GM19324 (cell line): ENCODE data around the gene ALG12.

ENCODE experiments used
- ATAC-seq: cut with Tn5 transposase; IDR thresholded peaks from one replicate; pipeline ENCODE4 v1.9.1; 2021; ENCODE audit warnings: mild to moderate bottlenecking, moderate library complexity; ENCODE audit not compliant: unreplicated experiment, low FRiP score

Gene ALG12

DNA sequence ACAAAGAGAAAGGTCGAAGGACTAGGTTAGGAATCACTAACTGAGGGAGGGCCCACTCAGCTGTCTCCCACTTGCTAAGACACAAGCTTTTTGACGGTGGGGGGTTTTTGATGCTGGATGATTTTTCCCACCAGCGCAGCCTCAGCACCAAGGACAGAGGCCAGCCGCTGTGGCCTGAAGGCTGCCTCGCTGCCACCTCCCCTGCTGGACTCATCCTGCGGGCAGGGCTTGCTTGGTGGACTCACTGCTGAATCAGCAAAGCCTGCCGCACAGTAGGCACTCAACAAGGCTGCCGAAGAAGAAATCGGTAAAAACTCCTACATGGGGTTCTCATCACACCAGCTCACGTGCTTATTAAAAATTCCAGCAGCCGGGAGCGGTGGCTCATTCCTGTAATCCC is 2.6 kb downstream of the ALG12 start:
- no peak for ATAC-seq

DNA sequence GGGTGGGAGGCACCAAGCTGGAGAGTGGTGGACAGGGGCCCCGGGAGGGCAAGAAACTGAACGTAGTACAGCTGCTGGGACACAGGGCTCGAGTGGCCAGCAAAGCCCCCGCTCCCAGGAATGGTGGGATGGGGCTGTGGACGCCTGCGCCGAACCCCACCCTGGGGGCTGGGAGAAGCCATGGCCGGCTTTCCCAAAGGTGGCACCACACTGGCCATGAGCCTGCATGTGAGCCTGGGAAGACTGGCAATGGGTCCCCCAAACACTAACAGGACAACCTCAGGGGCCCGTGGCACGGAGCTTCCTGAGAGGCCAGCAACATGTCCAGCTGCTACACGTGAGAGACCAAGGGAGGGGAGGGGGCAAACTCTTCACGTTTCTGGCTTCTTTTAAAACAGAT is 4.0 kb downstream of the ALG12 start:
- ATAC-seq, result no peak

DNA sequence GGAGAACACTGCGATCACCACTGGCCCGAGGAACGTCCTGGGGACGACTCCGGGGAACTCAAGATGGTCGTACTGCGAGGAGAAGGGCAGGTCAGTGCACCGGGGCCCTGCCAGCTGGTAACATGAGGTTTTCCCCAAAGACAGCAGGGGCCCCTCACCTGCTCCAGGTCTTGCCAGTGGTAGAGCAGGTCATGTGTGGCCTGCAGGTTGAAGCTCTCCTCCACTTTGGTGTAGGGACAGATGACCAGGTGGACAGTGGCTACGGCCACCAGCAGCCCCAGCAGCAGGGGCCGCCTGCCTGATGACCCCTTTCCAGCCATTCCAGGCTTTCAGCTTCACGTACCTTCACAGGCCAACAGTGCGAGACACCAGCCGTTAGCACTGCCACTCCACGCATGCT is 4.8 kb downstream of the ALG12 start:
- no peak for ATAC-seq

DNA sequence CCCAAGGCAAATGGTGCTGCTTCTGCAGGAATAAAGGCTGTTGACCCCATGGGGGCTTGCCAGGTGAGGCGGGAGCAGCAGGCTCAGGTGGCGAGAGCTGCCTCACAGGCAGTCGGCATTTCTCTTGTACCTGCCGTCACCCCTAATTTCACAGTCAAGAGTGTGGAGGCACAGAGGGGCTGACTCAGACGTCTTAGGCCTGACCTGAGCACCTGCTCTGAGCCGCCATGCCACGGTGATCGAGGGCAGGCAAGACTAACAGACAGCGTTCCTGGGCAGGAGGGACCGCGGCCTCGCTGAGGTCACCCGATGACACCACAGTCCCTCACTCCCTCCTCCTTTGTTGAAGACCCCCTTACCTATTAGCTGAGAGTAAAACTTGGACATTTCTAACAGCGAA is 5.2 kb downstream of the ALG12 start:
- ATAC-seq, result no peak

DNA sequence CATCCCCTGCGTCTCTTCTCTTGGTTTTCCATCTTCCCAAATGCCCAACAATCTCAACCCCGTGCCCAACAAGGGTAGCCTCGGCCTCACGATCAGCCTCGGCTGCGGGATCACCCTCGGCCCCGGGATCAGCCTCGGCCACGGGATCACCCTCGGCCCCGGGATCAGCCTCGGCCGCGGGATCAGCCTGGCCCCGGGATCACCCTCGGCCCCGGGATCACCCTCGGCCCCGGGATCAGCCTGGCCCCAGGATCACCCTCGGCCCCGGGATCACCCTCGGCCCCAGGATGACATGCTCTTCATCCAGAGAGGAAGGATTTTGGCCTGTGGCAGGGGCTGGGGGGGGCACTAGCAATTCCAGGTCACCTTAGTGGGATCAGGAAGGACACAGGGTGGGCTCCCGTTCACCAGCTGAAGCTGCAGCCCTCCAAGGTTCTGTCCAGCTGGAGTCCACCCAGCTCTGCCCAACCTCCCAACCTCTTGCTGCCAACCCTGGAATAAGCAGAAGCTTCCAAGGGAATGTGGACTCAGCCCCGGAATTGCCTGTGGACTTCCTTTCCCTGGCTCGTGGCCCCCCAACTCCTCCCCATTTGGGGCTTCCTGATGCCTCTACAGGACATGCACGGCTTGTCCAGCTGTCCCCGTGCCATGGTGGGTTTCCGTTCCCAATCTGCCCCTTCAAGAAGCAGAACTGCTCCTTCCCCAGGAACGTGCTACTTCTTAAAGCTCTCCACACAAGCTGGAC is 6.2 kb downstream of the ALG12 start:
- no peak for ATAC-seq

DNA sequence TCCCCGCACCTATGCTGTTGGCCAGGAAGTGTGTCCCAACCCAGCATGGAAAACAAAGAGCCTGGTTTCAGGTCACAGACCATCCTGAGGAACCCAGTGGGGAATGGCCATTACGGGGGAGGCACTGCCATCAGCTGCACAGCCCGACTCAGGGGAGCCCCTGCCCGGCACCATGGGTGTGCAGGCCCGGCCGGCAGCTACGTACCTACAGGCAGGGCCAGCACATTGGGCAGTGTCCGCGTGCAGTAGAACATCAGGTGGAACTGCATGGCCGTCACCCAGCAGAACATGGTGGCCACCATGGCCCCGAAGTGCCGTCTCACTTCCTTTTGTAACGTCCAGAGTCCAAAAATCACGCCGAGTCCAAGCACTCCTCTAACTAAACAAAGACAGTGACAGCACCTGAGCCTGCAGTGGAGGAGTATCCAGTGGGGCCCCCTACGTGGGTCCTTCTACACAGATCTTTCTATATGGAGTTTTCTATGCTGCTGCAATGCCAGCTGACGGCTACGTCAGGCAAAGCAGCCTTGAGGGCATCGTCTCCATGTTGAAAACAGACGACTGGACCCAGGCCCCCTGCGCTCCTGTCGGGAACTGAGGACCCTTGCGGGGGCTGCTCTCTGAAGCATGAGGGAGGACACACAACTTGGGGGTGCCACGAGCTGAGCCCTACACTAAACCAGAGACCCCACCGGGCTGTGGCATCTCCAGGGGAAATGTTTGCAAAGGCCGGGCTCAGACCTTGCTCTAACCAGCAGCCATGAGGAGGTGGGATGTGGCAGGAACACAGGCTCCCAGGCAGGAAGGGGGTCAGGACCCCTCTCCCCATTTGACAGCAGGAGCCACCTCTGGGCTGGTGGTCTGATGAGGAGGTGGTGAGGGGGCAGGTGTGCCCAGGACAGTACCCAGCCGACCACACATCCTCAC is 7.7 kb downstream of the ALG12 start:
- ATAC-seq, result no peak

DNA sequence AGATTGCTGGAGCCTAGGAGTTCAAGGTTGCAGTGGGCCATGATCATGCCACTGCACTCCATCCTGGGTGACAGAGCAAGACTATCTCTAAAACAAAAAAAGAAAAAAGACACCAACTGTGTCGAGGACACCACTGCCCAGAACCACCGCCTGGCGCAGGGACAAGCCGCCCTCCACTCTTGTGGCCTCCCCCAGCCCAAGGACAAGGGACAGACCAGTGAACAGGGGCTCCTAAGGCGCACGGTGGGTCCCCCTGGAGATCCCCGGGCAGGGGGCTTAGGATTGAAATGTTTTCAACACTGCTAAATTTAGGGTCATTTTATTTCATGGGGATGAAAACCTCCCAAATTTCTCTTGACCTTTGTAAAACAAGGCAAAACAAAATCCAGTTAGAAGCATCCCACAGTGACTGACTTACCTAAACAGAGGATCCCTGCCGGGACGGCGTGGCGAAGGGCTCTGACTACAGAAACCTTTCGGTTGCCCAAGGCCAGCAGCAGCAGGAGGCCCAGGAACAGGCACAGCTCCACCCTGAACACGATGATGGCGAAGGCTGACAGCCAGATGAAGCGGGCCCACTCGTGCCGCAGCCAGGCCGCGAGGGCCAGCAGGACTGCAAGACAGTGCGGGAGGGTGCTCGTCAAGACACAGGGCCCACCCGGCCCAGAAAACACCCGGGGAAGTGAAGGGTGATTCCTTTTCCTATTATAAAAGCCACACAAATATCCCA is 8.6 kb downstream of the ALG12 start:
- no peak for ATAC-seq

DNA sequence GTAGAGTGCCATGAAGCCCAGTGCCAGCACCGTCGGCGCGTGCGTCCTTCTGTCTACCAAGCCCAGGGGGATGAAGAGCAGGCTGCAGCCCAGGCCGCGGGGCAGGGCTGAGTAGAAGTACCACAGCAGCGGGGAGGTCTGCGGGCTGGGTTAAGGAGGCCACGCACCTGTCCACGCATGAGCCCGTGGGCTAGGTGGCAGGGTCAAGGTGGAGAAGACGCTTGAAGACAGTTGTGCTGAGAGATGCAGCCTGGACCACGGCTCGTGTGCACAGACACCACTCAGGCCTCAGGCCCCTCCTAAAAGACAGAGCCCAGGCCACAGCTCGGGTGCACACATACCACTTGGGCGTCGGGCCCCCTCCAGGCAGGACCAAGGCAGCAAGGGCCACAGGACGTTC is 10.4 kb downstream of the ALG12 start:
- ATAC-seq, result no peak

DNA sequence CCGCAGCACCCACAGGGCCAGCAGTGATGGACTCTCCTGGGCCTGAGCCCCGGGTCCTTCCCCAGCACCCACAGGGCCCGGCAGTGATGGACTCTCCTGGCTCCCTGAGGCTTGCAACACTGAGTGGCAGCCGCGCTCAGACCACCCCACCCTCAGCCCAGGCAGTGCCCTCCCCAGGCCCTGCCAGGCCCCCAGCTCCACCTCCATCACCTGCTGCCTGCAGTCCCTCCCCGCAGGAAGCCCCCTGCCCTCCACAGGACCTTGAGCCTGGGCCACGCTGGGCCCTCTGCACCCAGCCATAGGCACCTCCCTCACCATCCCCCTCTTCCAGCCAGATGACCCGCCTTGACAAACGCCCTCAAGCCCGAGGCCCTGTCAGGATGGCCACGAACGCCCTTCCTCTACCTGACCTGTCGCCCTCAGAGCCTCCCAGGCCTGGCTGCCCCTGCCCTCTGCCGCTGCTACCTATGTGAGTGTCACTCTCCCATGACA is 11.4 kb downstream of the ALG12 start:
- no peak for ATAC-seq

DNA sequence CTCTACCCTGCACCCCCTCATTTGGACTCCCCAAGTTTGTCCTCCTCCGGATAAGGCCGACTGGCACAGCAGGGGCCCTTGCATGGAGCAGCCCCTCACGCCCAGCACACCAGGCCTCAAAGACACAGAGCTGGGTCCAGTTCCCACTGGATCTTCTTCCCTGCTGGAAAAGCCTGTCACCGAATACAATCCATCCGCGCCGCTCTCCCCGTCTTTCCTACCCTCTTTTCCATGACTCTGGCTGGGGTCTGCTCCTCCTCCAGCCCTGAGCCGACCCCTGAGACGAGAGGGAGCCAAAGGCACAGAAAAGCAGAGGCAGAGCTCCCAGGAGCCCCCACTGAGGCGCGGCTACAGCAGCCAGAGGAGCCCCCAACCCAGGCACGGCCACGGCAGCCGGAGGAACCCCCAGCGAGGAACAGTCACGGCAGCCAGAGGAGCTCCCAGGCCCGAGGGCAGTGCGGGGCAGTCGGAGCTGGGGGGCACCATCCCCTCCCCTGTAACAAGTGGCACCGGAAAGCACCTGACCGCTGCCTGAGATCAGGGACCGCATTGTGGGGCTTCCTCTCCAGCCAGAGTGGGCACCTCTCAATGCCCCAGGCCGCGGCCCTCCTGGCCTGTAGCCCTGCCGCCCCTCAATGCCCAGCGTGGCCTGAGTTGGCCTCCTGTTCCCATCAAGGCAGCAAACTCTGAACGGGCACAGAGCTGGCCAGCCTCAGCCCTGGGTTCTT is 12.0 kb downstream of the ALG12 start:
- no peak for ATAC-seq

DNA sequence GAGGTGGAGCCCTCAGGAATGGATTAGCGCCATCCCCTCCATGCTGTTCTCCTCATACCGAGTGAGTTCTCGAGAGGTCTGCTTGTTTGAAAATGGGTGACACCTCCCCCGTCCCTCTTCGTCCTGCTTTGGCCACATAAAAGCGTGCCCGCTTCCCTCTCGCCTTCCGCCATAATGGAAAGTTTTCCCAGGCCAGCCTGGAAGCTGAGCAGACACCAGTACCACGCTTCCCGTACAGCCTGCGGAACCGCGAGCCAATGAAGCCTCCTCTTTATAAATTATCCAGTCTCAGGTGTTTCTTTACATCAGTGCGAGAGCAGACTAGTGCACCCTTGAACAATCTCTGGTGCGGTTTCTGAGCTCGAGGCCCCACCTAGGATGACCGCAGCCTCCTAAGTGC is 12.8 kb downstream of the ALG12 start:
- ATAC-seq, result no peak

DNA sequence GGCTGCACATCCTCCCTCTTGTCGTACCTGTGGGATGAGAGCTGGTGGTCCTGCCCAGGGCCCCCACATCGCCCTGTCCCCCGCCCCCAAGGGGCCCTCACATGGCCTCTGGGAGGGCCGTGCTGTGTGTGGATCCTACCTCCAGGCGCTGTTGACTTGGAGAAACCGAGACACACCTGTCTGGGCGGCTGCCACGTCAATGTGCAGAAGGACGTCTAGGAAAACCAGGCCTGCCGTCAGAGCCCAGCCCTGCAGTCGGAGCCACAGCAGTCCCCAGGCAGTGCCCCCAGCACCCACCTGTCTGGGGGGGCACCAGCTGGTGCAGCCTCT is 14.2 kb downstream of the ALG12 start:
- ATAC-seq, result no peak

DNA sequence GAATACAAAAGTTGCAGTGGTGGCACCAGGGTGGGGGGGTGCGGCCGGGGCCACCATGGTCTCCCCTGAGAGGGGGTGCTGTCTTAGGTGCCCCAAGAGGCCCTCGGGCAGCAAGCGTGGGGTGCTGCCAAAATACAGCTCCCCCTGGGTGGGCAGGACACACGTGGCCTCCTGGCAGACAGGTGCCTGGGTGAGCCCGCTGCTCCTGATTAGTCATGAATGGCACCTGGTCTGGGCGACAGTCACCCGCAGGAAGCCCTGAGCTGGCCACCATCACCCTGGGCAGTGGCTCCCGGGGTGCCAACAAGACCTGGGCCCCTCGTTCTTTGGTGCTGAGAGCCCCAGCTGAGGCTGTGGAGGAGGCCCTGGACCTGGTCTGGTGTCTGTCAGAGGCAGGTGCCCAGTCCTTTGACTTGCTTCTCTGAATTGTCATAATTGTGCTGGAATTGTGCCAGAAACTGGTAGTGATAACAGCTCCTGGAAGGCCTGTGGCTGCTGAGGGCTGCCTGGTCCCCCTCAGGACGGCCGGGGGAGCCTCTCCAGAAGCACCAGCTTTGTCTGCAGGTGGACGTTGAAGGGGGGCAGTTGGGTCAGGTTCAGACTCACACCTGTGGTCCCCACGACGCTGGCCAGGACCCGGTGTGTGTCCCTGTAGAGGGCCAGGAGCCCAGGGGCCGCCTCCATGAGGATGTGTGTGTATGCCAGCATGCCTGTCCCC is 14.8 kb downstream of the ALG12 start:
- no peak for ATAC-seq

DNA sequence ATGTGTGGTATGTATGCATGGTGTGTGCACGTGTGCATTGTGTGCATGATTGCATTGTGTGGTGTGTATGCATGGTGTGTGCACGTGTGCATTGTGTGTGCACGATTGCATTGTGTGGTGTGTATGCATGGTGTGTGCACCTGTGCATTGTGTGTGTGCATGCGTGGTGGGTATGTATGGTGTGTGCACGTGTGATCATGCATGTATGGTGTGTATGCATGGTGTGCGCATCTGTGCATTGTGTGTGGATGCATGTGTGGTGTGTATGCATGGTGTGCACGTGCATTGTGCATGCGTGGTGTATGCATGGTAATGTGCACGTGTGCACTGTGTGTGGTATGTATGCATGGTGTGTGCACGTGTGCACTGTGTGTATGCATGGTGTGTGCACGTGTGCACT is 16.8 kb downstream of the ALG12 start:
- no peak for ATAC-seq

DNA sequence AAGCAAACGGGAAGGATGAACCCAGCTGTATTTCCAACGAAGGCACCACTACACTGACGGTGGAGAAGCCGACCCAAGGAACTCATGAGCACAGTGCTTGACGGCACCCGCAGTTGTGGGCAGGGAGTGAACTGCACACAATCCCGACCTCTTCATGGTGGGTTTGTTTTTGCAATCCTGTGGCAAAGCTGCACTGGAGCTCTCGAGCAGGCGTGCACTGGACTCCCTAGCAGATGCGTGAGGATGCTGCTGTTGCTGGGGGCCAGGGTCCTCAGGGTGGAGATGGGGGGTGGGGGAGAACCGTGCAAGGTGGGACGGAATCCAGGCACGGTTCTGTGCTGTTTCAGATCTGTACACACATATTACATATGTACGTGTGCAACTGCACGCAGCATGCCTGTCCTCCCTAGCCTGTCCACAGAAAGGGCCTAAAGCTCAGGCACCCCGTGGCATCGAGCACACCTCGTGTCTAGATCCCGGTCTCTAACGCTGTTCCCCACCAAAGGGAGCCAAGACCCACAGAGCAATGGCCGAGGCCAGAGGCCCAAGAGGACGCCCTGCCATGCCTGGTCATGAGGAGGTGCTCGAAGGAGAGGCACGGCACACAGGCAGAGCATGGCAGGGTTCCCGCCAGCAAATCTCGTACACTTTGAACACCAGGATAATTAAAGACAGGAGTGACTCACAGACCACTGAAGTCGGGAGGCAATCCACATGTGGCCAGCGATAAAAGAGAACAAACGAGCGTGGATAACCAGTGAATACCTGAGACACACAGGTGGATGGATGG is 17.6 kb downstream of the ALG12 start:
- no peak for ATAC-seq

DNA sequence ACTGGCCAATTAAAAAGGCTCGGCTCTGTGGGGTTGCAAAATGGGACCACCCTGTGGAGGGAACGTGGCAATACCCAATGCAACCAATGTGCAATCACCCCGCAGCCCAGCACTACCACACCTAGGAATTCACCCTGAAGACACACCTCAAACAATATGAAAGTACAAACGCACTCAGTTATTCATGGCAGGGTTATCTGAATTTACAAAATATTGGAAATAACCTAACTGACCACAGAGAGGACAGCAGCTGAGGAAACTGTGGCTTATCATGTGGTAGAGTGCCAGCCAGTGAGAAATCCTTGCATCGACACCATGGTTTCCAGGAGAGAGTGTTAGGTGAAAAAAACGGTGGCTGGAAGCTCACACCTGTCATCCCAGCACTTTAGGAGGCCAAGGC is 18.7 kb downstream of the ALG12 start:
- ATAC-seq, result no peak

DNA sequence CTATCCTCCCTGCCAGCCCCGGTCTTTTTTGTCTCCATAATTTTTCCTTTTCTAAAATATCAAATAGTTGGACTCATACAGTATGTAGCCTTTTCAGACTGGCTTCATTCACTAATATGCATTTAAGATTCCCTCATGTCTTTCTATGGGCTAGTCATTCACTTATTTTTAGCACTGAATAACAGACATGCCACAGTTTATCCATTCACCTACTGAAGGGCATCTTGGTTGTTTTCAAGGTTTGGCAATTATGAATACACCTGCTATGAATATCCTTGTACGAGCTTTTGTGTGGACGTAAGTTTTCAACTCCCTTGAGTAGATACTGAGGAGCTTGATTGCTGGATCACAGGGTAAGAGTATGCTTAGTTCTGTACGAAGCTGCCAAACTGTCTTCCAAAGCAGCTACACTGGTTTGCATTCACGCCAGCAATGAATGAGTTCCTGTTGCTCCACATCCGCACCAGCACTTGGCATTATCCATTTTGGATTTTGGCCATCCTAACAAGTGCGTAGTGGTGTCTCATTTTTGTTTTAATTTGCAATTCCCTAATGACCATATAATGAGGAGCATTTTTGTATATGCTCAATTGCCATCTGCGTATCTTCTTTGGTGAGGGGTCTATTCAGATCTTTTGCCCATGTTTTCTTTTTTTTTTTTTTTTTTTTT is 21.1 kb downstream of the ALG12 start:
- ATAC-seq, result no peak

DNA sequence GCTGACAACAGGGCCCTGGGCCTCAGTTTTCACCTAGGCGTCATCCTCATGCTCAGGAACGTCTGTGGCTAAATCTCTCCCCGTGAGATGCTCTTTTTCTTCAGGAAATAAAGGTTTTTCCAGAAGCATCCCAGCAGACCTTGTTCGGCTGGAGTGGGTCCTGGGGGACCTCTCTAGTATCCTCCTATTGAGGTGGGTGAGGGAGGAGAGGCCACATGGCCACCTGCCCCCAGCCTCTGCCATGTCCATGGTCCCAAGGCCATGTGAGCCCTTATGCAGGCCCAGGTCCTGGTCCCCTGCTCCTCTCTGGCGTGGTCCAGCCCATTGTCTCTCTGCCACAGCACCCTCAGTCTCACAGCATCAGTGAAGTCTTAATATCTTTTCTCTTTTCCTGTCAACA is 22.0 kb downstream of the ALG12 start:
- ATAC-seq, result no peak
